HepG2 (cell line): ENCODE results near the gene FILIP1.

Experiments
- ARID5B ChIP-seq: IDR thresholded peaks from 2 replicates; pipeline ENCODE4 v1.4.0; 2020; ENCODE audit warnings: mild to moderate bottlenecking, missing genetic modification reagents
- ATF4 ChIP-seq, 2 experiments: fragments of 450-650 bp in 1 of 2; sonication (generic) in 1 of 2; formaldehyde crosslinking; IDR thresholded peaks; 2 replicates each; pipeline versions ENCODE4 v1.5.0 to v1.8.0; 2020 to 2022; ENCODE audit warnings: mild to moderate bottlenecking in 1 of 2, missing genetic modification reagents in 1 of 2
- DPF2 ChIP-seq: sonication (generic); formaldehyde crosslinking; IDR thresholded peaks from 2 replicates; pipeline ENCODE4 v1.4.0; 2020; ENCODE audit warnings: mild to moderate bottlenecking, low read depth, missing genetic modification reagents, borderline replicate concordance
- HMG20A ChIP-seq: IDR thresholded peaks from 2 replicates; pipeline ENCODE4 v1.6.1; 2016; ENCODE audit warnings: borderline replicate concordance
- PCBP1 ChIP-seq: fragments of 200-400 bp; formaldehyde crosslinking; IDR thresholded peaks from 2 replicates; pipeline ENCODE4 v1.6.1; 2017; ENCODE audit warnings: mild to moderate bottlenecking, low read depth, low read length, borderline replicate concordance
- RAD21 ChIP-seq: fragments of 450-650 bp; formaldehyde crosslinking; IDR thresholded peaks from 2 replicates; pipeline ENCODE4 v1.5.0; 2020; ENCODE audit warnings: mild to moderate bottlenecking
- RARG ChIP-seq: sonication (generic); formaldehyde crosslinking; IDR thresholded peaks from 2 replicates; pipeline ENCODE4 v1.4.0; 2020; ENCODE audit warnings: low read depth, mild to moderate bottlenecking, missing genetic modification reagents
- SMC3 ChIP-seq: IDR thresholded peaks from 2 replicates; pipeline ENCODE4 v1.6.1; 2011; ENCODE audit warnings: low read length, improper control_type of control experiment
- ZFP36 ChIP-seq: fragments of 150-350 bp; IDR thresholded peaks from 2 replicates; pipeline ENCODE4 v1.6.1; 2018; ENCODE audit warnings: borderline replicate concordance, low read length, low read depth; ENCODE audit not compliant: partially characterized antibody
- ZNF121 ChIP-seq: sonication (generic); formaldehyde crosslinking; IDR thresholded peaks from 2 replicates; pipeline ENCODE4 v1.5.0; 2020; ENCODE audit warnings: mild to moderate bottlenecking, missing genetic modification reagents
- ZNF260 ChIP-seq: sonication (generic); formaldehyde crosslinking; IDR thresholded peaks from 2 replicates; pipeline ENCODE4 v1.4.0; 2020; ENCODE audit warnings: missing genetic modification reagents, low read depth, mild to moderate bottlenecking, borderline replicate concordance
- ZNF337 ChIP-seq: sonication (generic); formaldehyde crosslinking; IDR thresholded peaks from 2 replicates; pipeline ENCODE4 v1.5.1; 2020; ENCODE audit warnings: missing genetic modification reagents, low read depth, mild to moderate bottlenecking, borderline replicate concordance
- TF ChIP-seq, protein P1 (sequence below): sonication (generic); formaldehyde crosslinking; IDR thresholded peaks from 2 replicates; pipeline ENCODE4 v1.5.0; 2020; ENCODE audit warnings: mild to moderate bottlenecking, missing genetic modification reagents, moderate library complexity

DNA sequence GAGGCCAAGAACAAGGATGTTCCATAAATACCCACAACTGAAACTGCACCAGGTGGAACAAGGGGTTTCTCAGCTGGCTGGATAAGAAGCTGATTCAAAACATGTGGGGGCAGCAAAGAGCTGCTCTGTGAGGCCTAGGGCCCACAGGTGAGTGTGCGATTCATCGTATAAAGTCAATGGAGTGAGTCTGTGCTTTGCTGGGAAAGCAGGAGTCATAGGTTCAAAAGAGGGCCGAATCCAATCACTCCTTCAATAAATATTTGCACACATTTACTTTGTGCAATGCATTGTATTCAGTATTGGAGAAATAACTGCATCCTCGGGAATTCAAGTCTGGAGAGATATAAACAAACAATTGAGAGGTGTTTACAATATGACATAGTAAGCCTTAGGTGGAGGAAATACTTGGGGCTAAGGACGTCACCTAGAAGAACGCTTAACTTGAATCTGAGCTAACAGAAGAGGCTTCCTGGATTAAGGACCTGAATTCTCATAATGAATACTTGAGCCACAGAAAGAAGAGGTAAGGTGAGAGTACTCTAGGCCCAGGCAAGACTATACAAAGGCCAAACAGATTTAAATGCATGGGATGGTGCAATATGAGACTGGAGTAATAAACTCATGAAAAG, 125.3 kb downstream of the FILIP1 start:
- TF ChIP-seq ZNF260 (no peak), ARID5B (no peak), DPF2 (CRISPR knock-in tag) (no peak), RARG (no peak), PCBP1 (no peak), ATF4 (CRISPR knock-in tag; IDR thresholded peaks at IDR 0.05) (no peak), ZNF121 (CRISPR knock-in tag) (no peak), SMC3 (peak; percentile 66; the same call in 1 of the 2 replicates), HMG20A (CRISPR knock-in tag) (no peak), ZFP36 (no peak), ZNF337 (CRISPR knock-in tag) (no peak), RAD21 (CRISPR knock-in tag) (peak; percentile 67)
- TF ChIP-seq, protein P1, sequence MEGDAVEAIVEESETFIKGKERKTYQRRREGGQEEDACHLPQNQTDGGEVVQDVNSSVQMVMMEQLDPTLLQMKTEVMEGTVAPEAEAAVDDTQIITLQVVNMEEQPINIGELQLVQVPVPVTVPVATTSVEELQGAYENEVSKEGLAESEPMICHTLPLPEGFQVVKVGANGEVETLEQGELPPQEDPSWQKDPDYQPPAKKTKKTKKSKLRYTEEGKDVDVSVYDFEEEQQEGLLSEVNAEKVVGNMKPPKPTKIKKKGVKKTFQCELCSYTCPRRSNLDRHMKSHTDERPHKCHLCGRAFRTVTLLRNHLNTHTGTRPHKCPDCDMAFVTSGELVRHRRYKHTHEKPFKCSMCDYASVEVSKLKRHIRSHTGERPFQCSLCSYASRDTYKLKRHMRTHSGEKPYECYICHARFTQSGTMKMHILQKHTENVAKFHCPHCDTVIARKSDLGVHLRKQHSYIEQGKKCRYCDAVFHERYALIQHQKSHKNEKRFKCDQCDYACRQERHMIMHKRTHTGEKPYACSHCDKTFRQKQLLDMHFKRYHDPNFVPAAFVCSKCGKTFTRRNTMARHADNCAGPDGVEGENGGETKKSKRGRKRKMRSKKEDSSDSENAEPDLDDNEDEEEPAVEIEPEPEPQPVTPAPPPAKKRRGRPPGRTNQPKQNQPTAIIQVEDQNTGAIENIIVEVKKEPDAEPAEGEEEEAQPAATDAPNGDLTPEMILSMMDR (CRISPR knock-in tag): peak; percentile 76
